ENCODE results near the gene IL27RA.

The IL27RA gene

DNA sequence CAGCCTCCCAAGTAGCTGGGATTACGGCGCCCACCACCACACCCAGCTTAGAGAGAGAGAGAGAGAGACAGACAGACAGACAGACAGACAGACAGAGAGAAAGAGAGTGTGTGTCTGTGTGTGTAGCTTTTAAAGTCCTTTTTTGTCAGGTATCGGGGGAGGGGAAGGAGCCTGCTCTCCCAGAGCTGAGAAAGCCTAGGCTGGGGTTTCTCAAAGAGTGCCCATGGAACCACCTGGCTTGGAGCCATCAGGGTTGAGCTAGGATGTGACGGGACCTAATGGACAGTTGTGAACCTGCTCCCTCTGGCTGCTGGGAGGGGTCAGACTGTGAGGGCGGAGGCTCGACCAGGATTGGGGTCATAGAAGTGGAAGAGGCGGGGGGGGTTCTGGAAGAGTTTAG is 42.1 kb upstream of the IL27RA start:
- H3K4me1 ChIP-seq (ENCODE audit: control insufficient read depth, insufficient read depth, low read length): peaks cover 11% of the 10 kb centered on the region
- no peak overlapping the region for H3K27ac ChIP-seq (ENCODE audit: low read length)
- no peak for DNase-seq (ENCODE audit: low read depth, low spot score)
- H3K36me3 ChIP-seq (ENCODE audit: control insufficient read depth, insufficient read depth, low read length): no peaks in the 10 kb centered on the region
- H3K9me3 ChIP-seq (ENCODE audit: control insufficient read depth, insufficient read depth, low read length): no peaks in the 10 kb centered on the region
- no peaks in the 10 kb centered on the region for H3K27me3 ChIP-seq (ENCODE audit: control insufficient read depth, insufficient read depth, low read length)
- no peak overlapping the region for H3K4me3 ChIP-seq (ENCODE audit: low read length)
- no CpG with 5 or more reads among the region's 7 CpGs for WGBS (ENCODE audit: insufficient coverage, insufficient read length)

DNA sequence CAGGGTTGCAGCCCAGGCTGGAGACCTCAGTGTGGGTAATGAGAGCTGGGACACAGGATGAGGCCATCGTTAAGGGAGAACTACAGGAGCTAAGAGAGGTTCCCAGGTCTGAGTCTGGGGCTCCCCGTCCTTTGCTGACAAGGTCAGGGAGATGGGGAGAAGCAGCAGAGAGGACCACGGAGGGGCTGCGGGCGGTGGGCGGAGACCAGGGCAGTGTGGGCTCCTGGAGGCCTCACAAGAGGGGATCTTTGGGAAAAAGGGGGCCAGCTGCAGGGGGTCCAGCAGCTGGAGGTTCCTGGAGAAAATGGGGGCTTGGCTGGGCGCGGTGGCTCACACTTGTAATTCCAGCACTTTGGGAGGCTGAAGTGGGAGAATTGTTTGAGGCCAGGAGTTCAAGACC is 41.5 kb upstream of the IL27RA start:
- no peak overlapping the region for H3K27ac ChIP-seq (ENCODE audit: low read length)
- no peaks in the 10 kb centered on the region for H3K27me3 ChIP-seq (ENCODE audit: control insufficient read depth, insufficient read depth, low read length)
- no peak for DNase-seq (ENCODE audit: low read depth, low spot score)
- no peaks in the 10 kb centered on the region for H3K36me3 ChIP-seq (ENCODE audit: control insufficient read depth, insufficient read depth, low read length)
- no CpG with 5 or more reads among the region's 8 CpGs for WGBS (ENCODE audit: insufficient coverage, insufficient read length)
- no peaks in the 10 kb centered on the region for H3K9me3 ChIP-seq (ENCODE audit: control insufficient read depth, insufficient read depth, low read length)
- H3K4me1 ChIP-seq (ENCODE audit: control insufficient read depth, insufficient read depth, low read length): peaks cover 11% of the 10 kb centered on the region
- H3K4me3 ChIP-seq (ENCODE audit: low read length): no peak overlapping the region

- H3K27me3 ChIP-seq (ENCODE audit: control insufficient read depth, insufficient read depth, low read length): no peaks in the 10 kb centered on the region
- no peak overlapping the region for H3K27ac ChIP-seq (ENCODE audit: low read length)
- no CpG with 5 or more reads among the region's 7 CpGs for WGBS (ENCODE audit: insufficient coverage, insufficient read length)
- H3K4me3 ChIP-seq (ENCODE audit: low read length): no peak overlapping the region
- no peaks in the 10 kb centered on the region for H3K36me3 ChIP-seq (ENCODE audit: control insufficient read depth, insufficient read depth, low read length)
- H3K9me3 ChIP-seq (ENCODE audit: control insufficient read depth, insufficient read depth, low read length): no peaks in the 10 kb centered on the region
- DNase-seq (ENCODE audit: low read depth, low spot score): no peak
- H3K4me1 ChIP-seq (ENCODE audit: control insufficient read depth, insufficient read depth, low read length): peaks cover 1% of the 10 kb centered on the region
Observed at GRCh38 chr19:13992025-13992424, 39.5 kb upstream of the IL27RA start.

DNA sequence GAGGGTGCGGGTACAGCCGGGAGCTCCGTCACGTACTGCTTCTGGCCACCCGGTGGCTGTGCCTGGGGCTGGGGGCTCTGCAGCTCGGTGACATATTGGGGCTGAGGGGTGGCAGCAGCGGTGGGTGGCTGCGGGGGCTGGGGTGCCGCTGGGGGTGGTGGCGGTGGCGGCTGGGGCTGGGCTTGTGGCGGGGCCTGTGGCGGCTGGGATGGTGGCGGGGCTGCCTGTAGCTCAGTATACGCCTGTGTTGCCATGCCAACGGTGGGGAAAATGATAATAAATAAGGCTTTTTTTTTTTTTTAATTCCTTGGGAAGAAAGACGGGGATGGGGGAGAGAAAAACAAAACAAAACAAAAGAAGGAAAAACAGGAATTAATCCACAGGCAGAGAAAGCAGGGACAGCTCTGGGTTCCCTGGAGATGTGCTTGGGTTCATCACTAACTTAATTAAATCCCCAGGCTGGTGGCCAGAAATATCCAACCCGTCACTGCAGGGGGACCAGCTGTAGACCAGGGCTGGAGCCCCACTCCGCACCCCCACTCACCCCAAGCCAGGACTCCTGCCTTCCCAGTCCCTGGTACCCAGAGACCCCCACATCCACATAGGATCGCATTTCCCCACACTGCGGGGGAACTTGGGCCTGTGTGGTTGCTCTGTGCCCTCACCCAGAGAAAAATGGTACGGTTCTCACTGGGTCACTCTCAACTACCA is 37.8 kb upstream of the IL27RA start:
- no CpG with 5 or more reads among the region's 22 CpGs for WGBS (ENCODE audit: insufficient coverage, insufficient read length)
- Histone ChIP-seq H3K4me3 (ENCODE audit: low read length) (no peak overlapping the region), H3K4me1 (ENCODE audit: control insufficient read depth, insufficient read depth, low read length) (no peaks in the 10 kb centered on the region; the same call in 1 of the 2 replicates), H3K9me3 (ENCODE audit: control insufficient read depth, insufficient read depth, low read length) (no peaks in the 10 kb centered on the region), H3K27me3 (ENCODE audit: control insufficient read depth, insufficient read depth, low read length) (no peaks in the 10 kb centered on the region), H3K27ac (ENCODE audit: low read length) (no peak overlapping the region), H3K36me3 (ENCODE audit: control insufficient read depth, insufficient read depth, low read length) (no peaks in the 10 kb centered on the region)
- DNase-seq (ENCODE audit: low read depth, low spot score): no peak

DNA sequence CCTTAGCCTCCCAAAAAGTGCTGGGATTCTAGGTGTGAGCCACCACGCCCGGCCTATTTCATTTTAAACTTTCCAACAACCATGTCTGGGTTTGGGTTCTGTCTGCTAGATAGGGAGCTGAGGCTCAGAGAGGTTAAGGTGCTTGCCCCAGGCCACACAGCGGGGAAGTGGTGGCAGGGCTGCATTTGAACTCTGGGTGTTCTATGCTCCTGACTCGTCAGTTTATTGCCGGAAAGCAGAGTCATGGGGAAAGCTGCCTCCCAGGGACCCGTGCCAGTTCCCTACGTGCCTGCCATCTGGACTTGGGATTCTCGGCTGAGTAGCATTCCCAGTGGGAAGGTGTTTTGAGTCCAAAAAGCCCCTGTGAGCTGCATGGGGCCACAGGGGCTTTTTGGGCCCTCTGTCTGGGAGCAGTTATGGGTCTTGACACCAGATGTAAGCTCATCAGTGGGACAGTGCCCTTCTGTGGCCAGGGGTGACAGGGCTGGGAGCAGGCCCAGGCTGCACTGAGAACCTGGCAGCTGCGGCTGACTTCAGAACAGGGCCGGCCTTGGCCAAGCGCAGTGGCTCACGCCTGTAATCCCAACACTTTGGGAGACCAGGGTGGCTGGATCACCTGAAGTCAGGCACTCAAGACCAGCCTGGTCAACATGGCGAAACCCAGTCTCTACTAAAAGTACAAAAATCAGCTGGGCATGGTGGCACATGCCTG is 36.4 kb upstream of the IL27RA start:
- Histone ChIP-seq H3K36me3 (ENCODE audit: control insufficient read depth, insufficient read depth, low read length) (no peaks in the 10 kb centered on the region), H3K9me3 (ENCODE audit: control insufficient read depth, insufficient read depth, low read length) (no peaks in the 10 kb centered on the region), H3K27ac (ENCODE audit: low read length) (no peak overlapping the region), H3K4me1 (ENCODE audit: control insufficient read depth, insufficient read depth, low read length) (no peaks in the 10 kb centered on the region), H3K4me3 (ENCODE audit: low read length) (no peak overlapping the region), H3K27me3 (ENCODE audit: control insufficient read depth, insufficient read depth, low read length) (no peaks in the 10 kb centered on the region)
- no CpG with 5 or more reads among the region's 13 CpGs for WGBS (ENCODE audit: insufficient coverage, insufficient read length)
- DNase-seq (ENCODE audit: low read depth, low spot score): no peak

DNA sequence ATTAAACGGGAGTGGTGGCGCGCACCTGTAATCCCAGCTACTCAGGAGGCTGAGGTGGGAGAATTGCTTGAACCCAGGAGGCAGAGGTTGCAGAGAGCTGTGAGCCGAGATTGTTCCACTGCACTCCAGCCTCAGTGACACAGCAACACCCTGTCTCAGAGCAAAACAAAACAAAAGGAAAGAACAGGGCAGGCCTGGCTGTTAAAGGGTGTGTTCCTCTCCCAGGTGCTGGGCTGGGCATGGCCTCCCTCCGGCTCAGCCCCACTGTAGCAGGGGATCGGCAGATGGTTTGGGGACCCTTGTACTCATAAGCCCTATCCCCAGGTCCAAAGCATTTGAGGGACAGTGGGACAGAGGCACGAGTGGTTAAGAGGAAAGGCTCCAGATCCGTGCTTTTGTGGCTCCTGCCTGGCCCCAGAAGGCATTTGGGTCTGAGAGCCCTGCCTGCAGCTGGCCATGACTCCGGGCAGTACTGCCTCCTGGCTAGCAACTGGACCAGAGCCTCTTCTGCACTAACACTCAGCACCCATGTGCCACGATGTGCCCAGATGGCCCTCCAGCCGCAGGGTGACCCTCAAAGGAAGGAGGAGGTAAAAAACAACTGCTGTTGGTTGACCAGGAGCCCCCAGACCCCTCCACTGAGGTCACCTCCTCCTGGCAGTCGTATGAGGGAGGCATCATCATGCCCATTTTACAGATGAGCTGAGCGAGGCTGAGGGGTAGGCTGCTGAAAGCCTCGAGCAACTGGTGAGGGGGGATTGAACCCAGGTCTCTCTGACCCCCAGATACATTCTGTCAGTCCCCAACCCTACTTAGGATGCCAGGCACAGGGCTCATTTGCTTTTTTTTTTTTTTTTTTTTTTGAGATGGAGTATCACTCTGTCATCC is 35.4 kb upstream of the IL27RA start:
- no peaks in the 10 kb centered on the region for H3K4me1 ChIP-seq (ENCODE audit: control insufficient read depth, insufficient read depth, low read length)
- no peaks in the 10 kb centered on the region for H3K9me3 ChIP-seq (ENCODE audit: control insufficient read depth, insufficient read depth, low read length)
- WGBS (ENCODE audit: insufficient coverage, insufficient read length): no CpG with 5 or more reads among the region's 14 CpGs
- H3K36me3 ChIP-seq (ENCODE audit: control insufficient read depth, insufficient read depth, low read length): no peaks in the 10 kb centered on the region
- H3K4me3 ChIP-seq (ENCODE audit: low read length): no peak overlapping the region
- H3K27ac ChIP-seq (ENCODE audit: low read length): no peak overlapping the region
- no peaks in the 10 kb centered on the region for H3K27me3 ChIP-seq (ENCODE audit: control insufficient read depth, insufficient read depth, low read length)
- no peak for DNase-seq (ENCODE audit: low read depth, low spot score)

GRCh38 chr19:13996928-13997630 is 34.5 kb upstream of the IL27RA start:
- no peaks in the 10 kb centered on the region for H3K4me1 ChIP-seq (ENCODE audit: control insufficient read depth, insufficient read depth, low read length)
- no peaks in the 10 kb centered on the region for H3K9me3 ChIP-seq (ENCODE audit: control insufficient read depth, insufficient read depth, low read length)
- WGBS (ENCODE audit: insufficient coverage, insufficient read length): no CpG with 5 or more reads among the region's 22 CpGs
- DNase-seq (ENCODE audit: low read depth, low spot score): no peak
- H3K4me3 ChIP-seq (ENCODE audit: low read length): no peak overlapping the region
- no peak overlapping the region for H3K27ac ChIP-seq (ENCODE audit: low read length)
- no peaks in the 10 kb centered on the region for H3K36me3 ChIP-seq (ENCODE audit: control insufficient read depth, insufficient read depth, low read length)
- no peaks in the 10 kb centered on the region for H3K27me3 ChIP-seq (ENCODE audit: control insufficient read depth, insufficient read depth, low read length)

DNA sequence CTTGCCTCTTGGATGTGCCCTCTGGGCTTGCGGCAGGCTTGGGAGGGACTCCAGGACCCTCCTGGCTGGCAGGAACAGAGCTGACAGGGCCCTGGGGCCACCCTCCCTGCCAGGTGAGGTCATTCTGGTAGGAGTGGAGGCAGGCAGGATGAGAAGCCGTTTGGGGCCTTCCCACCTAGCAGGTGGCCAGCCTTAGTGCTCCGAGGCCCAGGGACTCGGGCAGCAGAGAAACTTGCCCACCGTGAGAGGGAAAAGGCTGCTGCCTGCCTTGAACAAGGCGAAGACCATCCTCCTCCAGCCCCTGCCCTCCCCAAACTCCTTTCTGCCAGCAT is 34.0 kb upstream of the IL27RA start:
- no peak for DNase-seq (ENCODE audit: low read depth, low spot score)

GRCh38 chr19:13998426-13998825 is 33.1 kb upstream of the IL27RA start:
- peaks cover 4% of the 10 kb centered on the region; the same call in 1 of the 2 replicates for H3K4me1 ChIP-seq (ENCODE audit: control insufficient read depth, insufficient read depth, low read length)
- no CpG with 5 or more reads among the region's 1 CpG for WGBS (ENCODE audit: insufficient coverage, insufficient read length)
- no peak overlapping the region for H3K27ac ChIP-seq (ENCODE audit: low read length)
- H3K27me3 ChIP-seq (ENCODE audit: control insufficient read depth, insufficient read depth, low read length): no peaks in the 10 kb centered on the region
- H3K9me3 ChIP-seq (ENCODE audit: control insufficient read depth, insufficient read depth, low read length): no peaks in the 10 kb centered on the region
- no peak overlapping the region for H3K4me3 ChIP-seq (ENCODE audit: low read length)
- no peaks in the 10 kb centered on the region for H3K36me3 ChIP-seq (ENCODE audit: control insufficient read depth, insufficient read depth, low read length)
- DNase-seq (ENCODE audit: low read depth, low spot score): no peak

More for the DNA sequence above, 34.0 kb upstream of the IL27RA start:
- no CpG with 5 or more reads among the region's 6 CpGs for WGBS (ENCODE audit: insufficient coverage, insufficient read length)
- Histone ChIP-seq H3K36me3 (ENCODE audit: control insufficient read depth, insufficient read depth, low read length) (no peaks in the 10 kb centered on the region), H3K4me3 (ENCODE audit: low read length) (no peak overlapping the region), H3K27ac (ENCODE audit: low read length) (no peak overlapping the region), H3K27me3 (ENCODE audit: control insufficient read depth, insufficient read depth, low read length) (no peaks in the 10 kb centered on the region), H3K9me3 (ENCODE audit: control insufficient read depth, insufficient read depth, low read length) (no peaks in the 10 kb centered on the region), H3K4me1 (ENCODE audit: control insufficient read depth, insufficient read depth, low read length) (0 out of 2 replicates have a peak, but pooled peaks cover under 1% of the 10 kb centered on the region)

GRCh38 chr19:13999085-13999484 is 32.5 kb upstream of the IL27RA start:
- no peaks in the 10 kb centered on the region for H3K27me3 ChIP-seq (ENCODE audit: control insufficient read depth, insufficient read depth, low read length)
- no peak overlapping the region for H3K4me3 ChIP-seq (ENCODE audit: low read length)
- WGBS (ENCODE audit: insufficient coverage, insufficient read length): no CpG with 5 or more reads among the region's 3 CpGs
- no peak for DNase-seq (ENCODE audit: low read depth, low spot score)
- no peaks in the 10 kb centered on the region for H3K36me3 ChIP-seq (ENCODE audit: control insufficient read depth, insufficient read depth, low read length)
- peaks cover 4% of the 10 kb centered on the region; the same call in 1 of the 2 replicates for H3K4me1 ChIP-seq (ENCODE audit: control insufficient read depth, insufficient read depth, low read length)
- H3K9me3 ChIP-seq (ENCODE audit: control insufficient read depth, insufficient read depth, low read length): no peaks in the 10 kb centered on the region
- H3K27ac ChIP-seq (ENCODE audit: low read length): no peak overlapping the region
